WI38 (cell line): ENCODE data around the gene EDEM2.
"Not testable (repeated sequence)": the region's sequence is repeated elsewhere in the genome, so short reads cannot be mapped to it uniquely, and the experiment has no call there.

Source experiments
- H3K4me3 ChIP-seq: 2 replicates; pipeline ENCODE4 v1.5.1; 2011; ENCODE audit warnings: low read depth, mild to moderate bottlenecking, control low read depth, low read length
- CTCF ChIP-seq: IDR thresholded peaks from 2 replicates; pipeline ENCODE4 v1.5.1; 2012; ENCODE audit warnings: low read depth, mild to moderate bottlenecking, control low read depth, low read length

Gene EDEM2

GRCh38 chr20:35117629-35118028, 29.5 kb downstream of the EDEM2 start:
- TF ChIP-seq CTCF: no peak

GRCh38 chr20:35117196-35117595, 29.9 kb downstream of the EDEM2 start:
- H3K4me3 ChIP-seq: no peak overlapping the region
- TF ChIP-seq CTCF: no peak

More at GRCh38 chr20:35117629-35118028, 29.5 kb downstream of the EDEM2 start:
- no peak overlapping the region for H3K4me3 ChIP-seq

GRCh38 chr20:35116258-35116657, 30.9 kb downstream of the EDEM2 start:
- H3K4me3 ChIP-seq: no peak overlapping the region
- no peak for TF ChIP-seq CTCF

GRCh38 chr20:35115606-35116005, 31.5 kb downstream of the EDEM2 start:
- H3K4me3 ChIP-seq: no peak overlapping the region
- TF ChIP-seq CTCF: no peak

GRCh38 chr20:35112276-35112675, 34.9 kb downstream of the EDEM2 start:
- H3K4me3 ChIP-seq: not testable (repeated sequence)

- TF ChIP-seq CTCF: no peak
- no peak overlapping the region for H3K4me3 ChIP-seq
These were observed 35.8 kb downstream of the EDEM2 start for GRCh38 chr20:35111141-35111888.

GRCh38 chr20:35108921-35109320, 38.2 kb downstream of the EDEM2 start:
- TF ChIP-seq CTCF: no peak

GRCh38 chr20:35106827-35107380, 40.2 kb downstream of the EDEM2 start:
- H3K4me3 ChIP-seq: no peak overlapping the region
- TF ChIP-seq CTCF: no peak

More at GRCh38 chr20:35108921-35109320, 38.2 kb downstream of the EDEM2 start:
- no peak overlapping the region for H3K4me3 ChIP-seq
